CD4-positive, alpha-beta T cell treated with Interleukin-6 at 100 ng/mL for 8 hours (primary cell): Measurements from ENCODE around the gene GNAT2.
A peak's percentile ranks its signal among the peaks of the same experiment; 100 is the strongest.
"Not testable (repeated sequence)": the region's sequence is repeated elsewhere in the genome, so short reads cannot be mapped to it uniquely, and the experiment has no call there.

ENCODE experiments used
- DNase-seq: peaks from one replicate; pipeline ENCODE4 v3.0.0-alpha.2; 2020; ENCODE audit warnings: mixed read lengths, low spot score

Gene GNAT2

DNA sequence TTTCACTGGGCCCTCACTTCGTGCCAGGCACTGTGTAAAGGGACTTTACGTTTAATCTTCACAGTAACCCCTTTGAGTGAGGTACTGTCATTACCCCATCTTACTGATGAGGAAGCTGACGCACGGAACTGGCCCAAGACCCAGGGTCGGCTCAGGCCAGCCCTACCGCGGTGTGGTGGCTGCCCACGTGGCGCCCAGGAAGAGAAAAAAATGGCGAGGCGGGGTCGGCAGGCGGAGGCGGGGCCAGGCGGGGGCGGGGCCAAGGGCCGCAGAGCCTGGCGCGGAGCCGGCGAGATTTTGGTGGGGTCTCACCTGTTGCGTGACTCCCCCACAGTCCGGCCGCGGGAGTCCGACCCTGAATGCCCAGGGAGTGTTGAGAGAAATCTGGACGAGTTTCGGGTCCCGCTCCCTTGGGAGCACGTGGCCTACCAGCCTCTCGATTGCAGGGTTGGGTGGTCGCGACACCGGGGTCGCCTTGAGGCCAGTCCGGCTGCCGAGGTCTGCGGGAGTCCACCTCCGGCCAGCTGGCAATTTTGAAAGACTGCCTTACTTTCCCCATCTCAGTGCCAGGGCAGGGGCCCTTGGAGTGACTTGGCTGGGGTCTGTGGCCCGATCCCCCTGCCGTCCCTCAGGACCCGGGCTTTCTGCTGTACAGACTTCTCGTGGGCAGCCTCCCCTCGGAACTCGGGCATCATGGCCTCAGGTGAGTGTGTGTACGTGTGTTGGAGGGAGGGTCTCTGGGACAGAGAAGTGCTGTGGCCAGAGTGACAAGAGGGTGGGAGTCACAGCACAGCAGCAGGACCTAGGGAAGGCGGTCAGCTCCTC is at the start of gene GNAT2, which contains the start of gene AMPD2:
GNAT2 (minus strand) TSS at position 41 of the 825 bp plus-strand sequence. CDS start 6,746 bp downstream, outside the sequence.
AMPD2 (plus strand) TSS at position 262 of the 825 bp plus-strand sequence. CDS start 1,339 bp downstream, outside the sequence.
- DNase-seq, result peak; percentile 65

DNA sequence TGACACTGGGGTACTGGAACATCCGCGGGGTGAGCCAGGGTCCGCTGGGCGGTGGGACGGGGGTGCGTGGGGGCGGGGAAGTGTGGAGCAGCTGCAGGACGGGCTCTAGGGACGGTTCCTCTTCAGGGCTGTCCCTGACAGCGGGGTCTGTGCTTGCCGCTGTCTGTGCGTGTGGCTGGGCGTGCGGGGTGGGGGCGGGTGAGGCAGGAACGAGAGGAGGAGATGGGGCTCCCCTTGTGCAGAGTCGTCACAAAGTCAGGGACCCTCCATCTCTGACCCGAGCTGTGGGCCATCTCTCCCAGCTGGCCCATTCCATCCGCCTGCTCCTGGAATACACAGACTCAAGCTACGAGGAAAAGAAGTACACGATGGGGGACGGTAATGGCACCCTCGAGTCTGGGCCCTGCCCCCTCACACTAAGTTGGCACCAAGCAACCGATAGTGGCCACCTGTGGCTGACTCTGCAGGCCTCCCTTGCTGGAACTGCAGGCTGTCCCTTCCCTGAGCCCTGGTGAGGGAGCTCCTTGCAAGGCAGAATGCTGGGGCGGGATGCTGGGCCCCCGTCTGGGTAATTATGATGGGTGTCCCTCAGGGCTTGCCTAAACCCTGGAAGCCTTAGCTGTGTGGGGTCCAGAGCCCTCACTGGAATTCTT is 48.8 kb upstream of the GNAT2 start:
- no peak for DNase-seq

- DNase-seq, result peak; percentile 82
Measured at GRCh38 chr1:109667452-109668122, 48.2 kb upstream of the GNAT2 start, which contains the start of gene GSTM2. GSTM2 (plus strand) TSS chr1:109668057; CDS start chr1:109668116, 59 bp downstream.

DNA sequence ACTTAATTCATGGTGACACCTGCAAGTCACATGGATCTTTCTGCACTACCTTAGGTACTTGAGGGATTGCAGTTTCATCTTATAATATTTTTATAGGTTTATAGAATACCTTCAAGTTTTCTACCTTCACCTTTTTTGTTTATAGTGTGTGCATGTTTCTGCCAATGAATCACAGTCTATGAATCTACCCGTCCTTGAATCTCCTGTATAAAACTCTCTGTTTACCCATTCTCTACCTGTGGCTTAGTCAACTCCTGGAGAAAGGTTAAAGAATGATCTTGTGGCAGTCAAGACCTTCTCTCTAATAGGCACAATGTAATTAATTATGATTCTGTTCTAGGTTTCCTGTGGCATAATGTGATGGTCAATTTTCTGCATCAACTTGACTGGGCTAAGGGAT is 45.3 kb upstream of the GNAT2 start:
- DNase-seq, result no peak

DNA sequence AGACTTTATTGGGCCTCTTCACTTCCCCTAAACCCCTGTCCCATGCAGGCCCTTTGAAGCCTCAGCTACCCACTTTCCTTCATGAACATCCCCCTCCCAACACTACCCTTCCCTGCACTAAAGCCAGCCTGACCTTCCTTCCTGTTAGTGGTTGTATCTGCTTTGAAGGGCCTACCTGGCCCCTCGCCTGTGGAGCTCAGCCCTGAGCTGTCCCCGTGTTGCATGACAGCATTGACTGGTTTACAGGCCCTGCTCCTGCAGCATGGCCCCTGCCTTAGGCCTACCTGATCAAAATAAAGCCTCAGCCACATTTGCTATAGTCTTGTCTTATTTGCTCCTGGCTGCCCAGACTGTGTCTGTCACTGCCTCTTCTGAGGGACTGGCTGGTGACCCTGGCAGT is 42.0 kb upstream of the GNAT2 start:
- no peak for DNase-seq

DNA sequence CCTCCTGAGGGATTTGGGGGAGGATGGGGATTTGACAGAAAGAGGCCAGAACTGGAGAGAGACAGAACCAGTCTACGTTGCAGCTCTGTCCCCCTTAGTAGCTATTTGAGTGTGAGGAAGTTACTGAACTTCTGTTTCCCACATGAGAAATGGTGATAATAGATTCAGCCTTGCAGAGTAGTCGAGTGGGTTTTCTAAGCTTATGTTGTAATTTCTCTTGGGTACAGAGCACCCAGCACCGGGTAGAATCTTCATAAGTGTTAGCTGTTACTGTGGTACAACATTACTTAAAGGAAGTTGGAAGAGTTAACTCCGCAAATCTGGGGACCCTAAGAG is 41.2 kb upstream of the GNAT2 start:
- DNase-seq, result not testable (repeated sequence)

GRCh38 chr1:109659997-109660690 is 40.7 kb upstream of the GNAT2 start:
- DNase-seq, result no peak

DNA sequence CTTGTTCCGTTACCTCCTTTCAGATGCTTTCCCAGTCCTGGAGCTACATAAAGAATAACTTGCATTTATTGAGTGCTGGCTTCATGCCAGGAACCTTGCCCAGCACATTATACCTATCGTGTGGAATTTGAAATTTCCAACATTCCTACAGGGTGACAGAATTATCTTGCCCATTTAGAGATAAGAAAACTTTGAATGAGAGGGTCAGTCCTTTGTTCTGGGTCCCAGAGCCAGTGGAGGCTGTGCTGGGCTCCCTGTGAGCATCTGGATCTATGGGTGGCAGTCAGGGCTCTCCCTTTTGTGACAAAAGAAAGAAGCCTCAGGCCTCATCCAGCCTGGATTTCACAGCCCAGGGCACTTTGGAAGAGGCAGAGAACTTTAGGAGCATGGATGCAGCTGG is 39.7 kb upstream of the GNAT2 start:
- no peak for DNase-seq

DNA sequence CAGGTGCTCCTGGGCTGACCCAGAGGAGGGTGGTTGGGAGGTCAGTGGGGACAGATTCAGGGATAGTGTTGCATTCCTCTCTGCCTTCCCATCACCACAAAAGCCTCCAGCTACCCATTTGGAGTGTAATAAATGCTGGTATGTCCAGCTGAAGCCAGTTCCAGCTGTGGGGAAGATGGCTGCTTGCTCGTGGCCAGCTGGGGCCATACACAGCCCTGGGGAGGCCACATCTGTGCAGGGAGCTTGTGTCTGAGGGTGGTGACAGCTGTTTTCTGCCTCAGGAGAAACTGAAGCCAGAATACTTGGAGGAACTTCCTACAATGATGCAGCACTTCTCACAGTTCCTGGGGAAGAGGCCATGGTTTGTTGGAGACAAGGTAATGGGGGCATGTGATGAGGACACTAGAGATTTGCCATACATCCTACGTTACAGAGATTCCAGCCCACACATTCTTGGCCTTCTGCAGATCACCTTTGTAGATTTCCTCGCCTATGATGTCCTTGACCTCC is 39.2 kb upstream of the GNAT2 start:
- DNase-seq, result no peak

DNA sequence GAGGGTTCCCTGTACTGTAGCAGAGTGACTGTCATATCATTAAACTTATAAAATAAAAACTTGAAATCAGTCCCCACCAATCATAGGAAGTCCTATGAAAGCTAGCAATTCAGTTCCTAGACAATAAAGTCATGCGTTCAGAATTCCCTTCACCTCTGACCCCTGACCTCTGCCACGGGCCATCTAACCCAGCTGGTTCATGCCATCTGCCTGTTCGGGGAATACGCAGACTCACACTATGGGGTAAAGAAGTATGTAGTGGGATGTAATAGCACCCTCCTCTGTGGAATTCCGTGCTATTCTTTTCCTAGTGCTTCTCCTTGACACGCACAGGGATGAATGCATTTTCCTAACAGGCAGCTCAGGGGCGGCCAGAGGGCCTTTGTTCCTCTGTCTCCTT is 38.6 kb upstream of the GNAT2 start:
- no peak for DNase-seq

DNA sequence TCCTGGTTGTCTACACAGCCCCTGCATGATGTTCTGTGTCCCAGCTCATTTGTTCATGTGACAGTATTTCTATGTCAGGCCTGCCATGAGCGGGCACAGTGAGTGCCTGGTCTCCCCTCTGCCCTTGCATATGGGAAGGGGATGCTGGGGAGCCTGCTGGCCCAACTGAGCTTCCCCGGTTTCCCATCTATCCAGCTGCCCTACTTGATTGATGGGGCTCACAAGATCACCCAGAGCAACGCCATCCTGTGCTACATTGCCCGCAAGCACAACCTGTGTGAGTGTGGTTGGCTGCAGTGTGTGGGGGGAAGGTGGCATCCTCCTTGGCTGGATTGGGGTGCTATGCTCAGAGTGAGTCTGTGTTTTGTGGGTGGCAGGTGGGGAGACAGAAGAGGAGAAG is 38.0 kb upstream of the GNAT2 start:
- no peak for DNase-seq

DNA sequence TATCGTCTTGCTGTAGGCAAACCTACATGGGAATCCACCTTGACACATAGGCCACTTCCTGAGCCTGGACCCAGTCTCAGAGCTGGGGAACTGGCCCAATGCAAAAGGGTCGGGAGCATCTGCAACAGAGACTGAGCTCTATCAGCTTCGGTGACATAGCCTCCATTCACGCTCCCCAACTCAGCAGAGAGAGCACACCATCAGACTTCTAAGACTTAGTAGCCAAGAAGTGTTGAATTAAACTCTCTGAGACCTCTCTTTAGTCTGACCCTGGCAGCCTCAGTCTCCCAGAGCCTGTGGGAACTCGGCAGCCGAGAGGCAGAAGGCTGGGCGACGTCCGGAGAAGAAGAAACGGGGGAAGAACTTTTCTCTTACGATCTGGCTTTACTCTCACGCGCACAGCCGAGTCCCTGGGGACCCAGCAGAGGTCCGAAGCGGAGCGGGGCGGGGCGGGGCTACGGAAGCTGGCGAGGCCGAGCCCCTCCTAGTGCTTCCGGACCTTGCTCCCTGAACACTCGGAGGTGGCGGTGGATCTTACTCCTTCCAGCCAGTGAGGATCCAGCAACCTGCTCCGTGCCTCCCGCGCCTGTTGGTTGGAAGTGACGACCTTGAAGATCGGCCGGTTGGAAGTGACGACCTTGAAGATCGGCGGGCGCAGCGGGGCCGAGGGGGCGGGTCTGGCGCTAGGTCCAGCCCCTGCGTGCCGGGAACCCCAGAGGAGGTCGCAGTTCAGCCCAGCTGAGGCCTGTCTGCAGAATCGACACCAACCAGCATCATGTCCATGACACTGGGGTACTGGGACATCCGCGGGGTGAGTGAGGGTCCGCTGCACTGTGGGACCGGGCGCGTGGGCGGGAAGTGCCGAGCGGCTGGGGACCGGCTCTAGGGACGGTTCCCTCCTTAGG is 36.5 kb upstream of the GNAT2 start, which contains the start of gene GSTM4:
GSTM4 (plus strand) TSS at position 485 of the 905 bp plus-strand sequence; CDS start at position 776, 291 bp downstream.
- peak; percentile 53 for DNase-seq

DNA sequence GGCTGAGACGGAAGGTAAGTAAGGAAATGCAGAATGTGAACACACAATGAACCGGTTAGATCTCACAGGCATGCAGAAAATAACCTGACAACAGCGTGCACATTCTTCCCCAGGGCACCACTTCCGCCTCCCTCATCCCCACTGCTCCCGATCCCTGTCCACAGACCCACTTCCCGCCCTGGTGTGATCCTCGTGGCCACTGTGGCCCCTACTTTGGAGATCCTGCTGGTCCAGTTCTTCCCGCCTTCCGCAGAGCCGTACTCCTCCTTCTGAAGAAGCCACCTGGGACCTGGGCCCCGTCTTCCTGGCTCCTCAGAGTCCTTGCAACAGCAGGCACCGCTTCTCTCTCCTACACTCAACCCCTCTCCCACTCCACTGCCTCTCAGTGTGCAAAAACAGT is 35.1 kb upstream of the GNAT2 start:
- no peak for DNase-seq

DNA sequence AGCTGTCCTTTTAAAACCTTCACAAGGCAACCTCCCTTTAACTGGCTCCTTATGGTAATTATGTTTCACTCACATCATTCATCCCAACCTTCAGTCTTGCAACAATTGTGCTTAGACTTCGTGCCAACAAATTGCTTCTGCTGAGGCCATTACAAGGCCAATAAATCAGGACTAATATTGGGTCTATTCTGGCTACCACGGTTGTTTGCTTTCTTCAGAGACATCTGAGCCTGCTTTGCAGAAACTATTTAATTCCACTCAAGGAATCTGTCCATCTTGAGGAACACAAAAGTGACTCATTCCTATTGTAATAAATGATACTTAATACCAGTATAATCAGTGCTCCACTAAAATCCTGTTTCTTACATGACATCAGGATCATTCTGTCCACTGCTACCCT is 33.9 kb upstream of the GNAT2 start:
- no peak for DNase-seq

DNA sequence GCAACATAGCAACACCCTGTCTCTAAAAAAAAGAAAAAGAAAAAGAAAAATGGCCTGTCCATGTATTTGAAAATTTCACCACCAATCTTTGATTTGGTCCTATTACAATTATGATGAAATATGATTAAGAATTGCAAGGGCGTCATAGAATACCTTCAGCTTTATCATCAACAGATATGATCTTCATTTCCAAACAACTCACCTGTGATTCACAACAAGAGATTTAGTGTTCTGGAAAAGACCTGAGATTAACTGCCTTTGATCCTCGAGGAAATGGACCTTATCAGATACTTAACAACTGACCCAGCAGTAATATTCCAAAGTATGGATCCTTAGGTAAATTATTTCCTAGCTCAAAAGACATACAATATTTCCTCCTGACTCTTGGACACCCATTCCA is 33.0 kb upstream of the GNAT2 start:
- DNase-seq, result no peak

- DNase-seq, result no peak
Measured at GRCh38 chr1:109650609-109651008, 31.2 kb upstream of the GNAT2 start.

DNA sequence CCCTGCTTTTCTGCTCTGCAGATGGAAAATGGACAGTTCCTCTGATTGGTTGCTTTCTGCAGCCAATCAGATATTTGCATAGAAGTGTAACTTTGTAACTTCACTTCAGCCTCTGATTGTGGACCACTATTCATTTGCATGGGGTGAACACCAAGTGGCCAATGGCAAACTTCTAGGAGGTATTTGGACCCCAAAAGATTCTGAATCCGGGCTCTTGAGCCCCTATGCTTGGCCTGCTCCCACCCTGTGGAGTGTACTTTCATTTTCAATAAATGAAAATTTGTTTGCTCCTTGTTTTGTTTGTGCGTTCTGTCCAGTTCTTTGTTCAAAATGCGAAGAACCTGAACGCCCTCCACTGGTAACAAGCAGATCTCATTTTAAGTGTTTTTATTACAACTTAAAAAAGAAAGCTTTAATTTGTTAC is 30.1 kb upstream of the GNAT2 start:
- no peak for DNase-seq

DNA sequence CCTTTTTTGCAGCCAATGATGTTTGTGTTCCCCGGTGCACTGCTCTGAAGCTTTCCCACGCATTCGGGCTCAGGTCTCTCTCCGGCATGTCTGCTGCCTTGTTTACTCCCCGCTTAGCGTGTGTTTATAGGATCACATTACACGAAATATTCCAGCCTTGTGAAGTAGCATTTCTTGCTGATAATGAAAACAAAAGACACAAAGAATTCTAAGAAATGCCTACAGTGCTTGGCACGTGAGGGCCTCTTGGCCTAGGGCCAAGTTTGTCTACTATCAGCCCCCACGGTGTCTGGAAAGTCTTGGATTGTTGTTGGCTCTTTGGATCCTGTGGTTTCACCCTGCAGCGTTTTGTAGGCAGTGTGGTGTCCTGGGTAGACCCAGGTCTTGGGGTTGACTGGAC is 25.3 kb upstream of the GNAT2 start:
- DNase-seq, result no peak

GRCh38 chr1:109643385-109644230 is 24.2 kb upstream of the GNAT2 start:
- peak; percentile 82 for DNase-seq

GRCh38 chr1:109642626-109643025 is 23.2 kb upstream of the GNAT2 start:
- DNase-seq, result no peak
